ENCODE data around the gene RET.
"Not testable (repeated sequence)": the region's sequence is repeated elsewhere in the genome, so short reads cannot be mapped to it uniquely, and the experiment has no call there.

RET gene

GRCh38 chr10:43136995-43137716, 60.3 kb downstream of the RET start:
- Histone ChIP-seq H3K9me3 (ENCODE audit: control insufficient read depth, low read length) (no peaks in the 10 kb centered on the region), H3K9ac (ENCODE audit: low read length) (peak overlapping the region; percentile 95), H3K4me3 (ENCODE audit: low read length) (peak overlapping the region; percentile 99), H3K4me1 (ENCODE audit: control insufficient read depth, insufficient read depth, low read length) (peaks cover 29% of the 10 kb centered on the region), H3K36me3 (ENCODE audit: control insufficient read depth, insufficient read depth, low read length, severe bottlenecking) (no peaks in the 10 kb centered on the region), H3K27me3 (replicated peaks; ENCODE audit: control insufficient read depth, insufficient read depth, low read length) (no peaks in the 10 kb centered on the region)
- peak; percentile 41 for DNase-seq (ENCODE audit: low read depth)

- H3K4me1 ChIP-seq (ENCODE audit: control insufficient read depth, insufficient read depth, low read length) = peaks cover 29% of the 10 kb centered on the region
- H3K36me3 ChIP-seq (ENCODE audit: control insufficient read depth, insufficient read depth, low read length, severe bottlenecking) = no peaks in the 10 kb centered on the region
- DNase-seq (ENCODE audit: low read depth) = peak; percentile 80
- H3K27me3 ChIP-seq (replicated peaks; ENCODE audit: control insufficient read depth, insufficient read depth, low read length) = no peaks in the 10 kb centered on the region
- no peaks in the 10 kb centered on the region for H3K9me3 ChIP-seq (ENCODE audit: control insufficient read depth, low read length)
- peak overlapping the region; percentile 99 for H3K4me3 ChIP-seq (ENCODE audit: low read length)
- H3K9ac ChIP-seq (ENCODE audit: low read length) = peak overlapping the region; percentile 95
These were observed 60.8 kb downstream of the RET start for GRCh38 chr10:43137717-43138020.

- no peaks in the 10 kb centered on the region for H3K9me3 ChIP-seq (ENCODE audit: control insufficient read depth, low read length)
- DNase-seq (ENCODE audit: low read depth) = peak; percentile 96
- H3K36me3 ChIP-seq (ENCODE audit: control insufficient read depth, insufficient read depth, low read length, severe bottlenecking) = no peaks in the 10 kb centered on the region
- peaks cover 32% of the 10 kb centered on the region for H3K4me1 ChIP-seq (ENCODE audit: control insufficient read depth, insufficient read depth, low read length)
- no peaks in the 10 kb centered on the region for H3K27me3 ChIP-seq (replicated peaks; ENCODE audit: control insufficient read depth, insufficient read depth, low read length)
- H3K9ac ChIP-seq (ENCODE audit: low read length) = peak within 1 kb of the TSS; percentile 95
- H3K4me3 ChIP-seq (ENCODE audit: low read length) = peak within 1 kb of the TSS; percentile 99
These were observed 61.3 kb downstream of the RET start, which contains the start of gene CSGALNACT2 for GRCh38 chr10:43138021-43138756. Gene CSGALNACT2 (plus strand): TSS chr10:43138445. CDS start chr10:43155150, 16,705 bp downstream.

GRCh38 chr10:43138757-43139241, 61.9 kb downstream of the RET start:
- Histone ChIP-seq H3K4me3 (ENCODE audit: low read length) (peak overlapping the region; percentile 99), H3K27me3 (replicated peaks; ENCODE audit: control insufficient read depth, insufficient read depth, low read length) (no peaks in the 10 kb centered on the region), H3K36me3 (ENCODE audit: control insufficient read depth, insufficient read depth, low read length, severe bottlenecking) (no peaks in the 10 kb centered on the region), H3K4me1 (ENCODE audit: control insufficient read depth, insufficient read depth, low read length) (peaks cover 37% of the 10 kb centered on the region), H3K9ac (ENCODE audit: low read length) (peak overlapping the region; percentile 95), H3K9me3 (ENCODE audit: control insufficient read depth, low read length) (no peaks in the 10 kb centered on the region)
- DNase-seq (ENCODE audit: low read depth) = peak; percentile 75

GRCh38 chr10:43141421-43141820, 64.6 kb downstream of the RET start:
- H3K4me3 ChIP-seq (ENCODE audit: low read length) = no peak overlapping the region
- no peaks in the 10 kb centered on the region for H3K36me3 ChIP-seq (ENCODE audit: control insufficient read depth, insufficient read depth, low read length, severe bottlenecking)
- no peaks in the 10 kb centered on the region for H3K27me3 ChIP-seq (replicated peaks; ENCODE audit: control insufficient read depth, insufficient read depth, low read length)
- no peak overlapping the region for H3K9ac ChIP-seq (ENCODE audit: low read length)
- no peaks in the 10 kb centered on the region for H3K9me3 ChIP-seq (ENCODE audit: control insufficient read depth, low read length)
- peaks cover 36% of the 10 kb centered on the region for H3K4me1 ChIP-seq (ENCODE audit: control insufficient read depth, insufficient read depth, low read length)
- DNase-seq (ENCODE audit: low read depth) = no peak

- no peak overlapping the region for H3K4me3 ChIP-seq (ENCODE audit: low read length)
- H3K4me1 ChIP-seq (ENCODE audit: control insufficient read depth, insufficient read depth, low read length) = peaks cover 15% of the 10 kb centered on the region
- no peak for DNase-seq (ENCODE audit: low read depth)
- H3K9ac ChIP-seq (ENCODE audit: low read length) = no peak overlapping the region
- no peaks in the 10 kb centered on the region for H3K9me3 ChIP-seq (ENCODE audit: control insufficient read depth, low read length)
- no peaks in the 10 kb centered on the region for H3K36me3 ChIP-seq (ENCODE audit: control insufficient read depth, insufficient read depth, low read length, severe bottlenecking)
- no peaks in the 10 kb centered on the region for H3K27me3 ChIP-seq (replicated peaks; ENCODE audit: control insufficient read depth, insufficient read depth, low read length)
These were observed 68.4 kb downstream of the RET start for GRCh38 chr10:43145311-43145710.

GRCh38 chr10:43145936-43146335, 69.1 kb downstream of the RET start:
- H3K4me3 ChIP-seq (ENCODE audit: low read length); H3K27me3 ChIP-seq (replicated peaks; ENCODE audit: control insufficient read depth, insufficient read depth, low read length); H3K9ac ChIP-seq (ENCODE audit: low read length); H3K36me3 ChIP-seq (ENCODE audit: control insufficient read depth, insufficient read depth, low read length, severe bottlenecking); DNase-seq (ENCODE audit: low read depth); H3K9me3 ChIP-seq (ENCODE audit: control insufficient read depth, low read length); H3K4me1 ChIP-seq (ENCODE audit: control insufficient read depth, insufficient read depth, low read length): not testable (repeated sequence)

GRCh38 chr10:43151371-43151770, 74.5 kb downstream of the RET start:
- Histone ChIP-seq H3K9ac (ENCODE audit: low read length) (no peak overlapping the region), H3K4me1 (ENCODE audit: control insufficient read depth, insufficient read depth, low read length) (peaks cover 9% of the 10 kb centered on the region), H3K9me3 (ENCODE audit: control insufficient read depth, low read length) (no peaks in the 10 kb centered on the region), H3K27me3 (replicated peaks; ENCODE audit: control insufficient read depth, insufficient read depth, low read length) (no peaks in the 10 kb centered on the region), H3K36me3 (ENCODE audit: control insufficient read depth, insufficient read depth, low read length, severe bottlenecking) (no peaks in the 10 kb centered on the region), H3K4me3 (ENCODE audit: low read length) (no peak overlapping the region)
- DNase-seq (ENCODE audit: low read depth) = no peak

GRCh38 chr10:43153901-43154300, 77.0 kb downstream of the RET start:
- Histone ChIP-seq H3K4me3 (ENCODE audit: low read length) (no peak overlapping the region), H3K9me3 (ENCODE audit: control insufficient read depth, low read length) (no peaks in the 10 kb centered on the region), H3K4me1 (ENCODE audit: control insufficient read depth, insufficient read depth, low read length) (peaks cover 9% of the 10 kb centered on the region), H3K9ac (ENCODE audit: low read length) (no peak overlapping the region), H3K36me3 (ENCODE audit: control insufficient read depth, insufficient read depth, low read length, severe bottlenecking) (no peaks in the 10 kb centered on the region), H3K27me3 (replicated peaks; ENCODE audit: control insufficient read depth, insufficient read depth, low read length) (no peaks in the 10 kb centered on the region)
- DNase-seq (ENCODE audit: low read depth) = no peak

- no peaks in the 10 kb centered on the region for H3K9me3 ChIP-seq (ENCODE audit: control insufficient read depth, low read length)
These were observed 78.4 kb downstream of the RET start for GRCh38 chr10:43155221-43155620.

GRCh38 chr10:43155741-43156140, 78.9 kb downstream of the RET start:
- no peak for DNase-seq (ENCODE audit: low read depth)
- no peak overlapping the region for H3K4me3 ChIP-seq (ENCODE audit: low read length)
- H3K36me3 ChIP-seq (ENCODE audit: control insufficient read depth, insufficient read depth, low read length, severe bottlenecking) = no peaks in the 10 kb centered on the region
- H3K9ac ChIP-seq (ENCODE audit: low read length) = no peak overlapping the region
- H3K4me1 ChIP-seq (ENCODE audit: control insufficient read depth, insufficient read depth, low read length) = peaks cover 27% of the 10 kb centered on the region
- no peaks in the 10 kb centered on the region for H3K27me3 ChIP-seq (replicated peaks; ENCODE audit: control insufficient read depth, insufficient read depth, low read length)
- H3K9me3 ChIP-seq (ENCODE audit: control insufficient read depth, low read length) = no peaks in the 10 kb centered on the region

More at GRCh38 chr10:43155221-43155620, 78.4 kb downstream of the RET start:
- Histone ChIP-seq H3K27me3 (replicated peaks; ENCODE audit: control insufficient read depth, insufficient read depth, low read length) (no peaks in the 10 kb centered on the region), H3K4me3 (ENCODE audit: low read length) (no peak overlapping the region), H3K9ac (ENCODE audit: low read length) (no peak overlapping the region), H3K4me1 (ENCODE audit: control insufficient read depth, insufficient read depth, low read length) (peaks cover 22% of the 10 kb centered on the region), H3K36me3 (ENCODE audit: control insufficient read depth, insufficient read depth, low read length, severe bottlenecking) (no peaks in the 10 kb centered on the region)
- DNase-seq (ENCODE audit: low read depth) = no peak
